Left lobe of liver (tissue), 2 donors: ENCODE measurements around the gene CBFA2T2. TPM values are rescaled to one million over a fixed set of nuclear protein-coding genes. Genes with fewer than 3 reads are reported as not detected.
"Not testable (repeated sequence)": the region's sequence is repeated elsewhere in the genome, so short reads cannot be mapped to it uniquely, and the experiment has no call there.

Source experiments
- ATAC-seq: fragments of 200-7000 bp; cut with Tn5 transposase; one replicate; pipeline ENCODE4 v1.9.1; 2020; ENCODE audit warnings: mild to moderate bottlenecking, moderate library complexity
- DNase-seq: peaks from one replicate; pipeline ENCODE4 v3.0.0-alpha.2; 2020; ENCODE audit warnings: low spot score
- total RNA-seq: library from RNA; stranded (reverse); gene quantifications from one replicate; pipeline ENCODE4 v1.2.1, GENCODE V29; 2021
- donor health status: DM: no; HTN: no; CAD: no; lungs with moderate emphysema.
- donor health status: DM: no; HTN: yes; CAD: no.

Gene CBFA2T2
- total RNA-seq, 1 donor from 2014 or later, result 5.7 TPM

DNA sequence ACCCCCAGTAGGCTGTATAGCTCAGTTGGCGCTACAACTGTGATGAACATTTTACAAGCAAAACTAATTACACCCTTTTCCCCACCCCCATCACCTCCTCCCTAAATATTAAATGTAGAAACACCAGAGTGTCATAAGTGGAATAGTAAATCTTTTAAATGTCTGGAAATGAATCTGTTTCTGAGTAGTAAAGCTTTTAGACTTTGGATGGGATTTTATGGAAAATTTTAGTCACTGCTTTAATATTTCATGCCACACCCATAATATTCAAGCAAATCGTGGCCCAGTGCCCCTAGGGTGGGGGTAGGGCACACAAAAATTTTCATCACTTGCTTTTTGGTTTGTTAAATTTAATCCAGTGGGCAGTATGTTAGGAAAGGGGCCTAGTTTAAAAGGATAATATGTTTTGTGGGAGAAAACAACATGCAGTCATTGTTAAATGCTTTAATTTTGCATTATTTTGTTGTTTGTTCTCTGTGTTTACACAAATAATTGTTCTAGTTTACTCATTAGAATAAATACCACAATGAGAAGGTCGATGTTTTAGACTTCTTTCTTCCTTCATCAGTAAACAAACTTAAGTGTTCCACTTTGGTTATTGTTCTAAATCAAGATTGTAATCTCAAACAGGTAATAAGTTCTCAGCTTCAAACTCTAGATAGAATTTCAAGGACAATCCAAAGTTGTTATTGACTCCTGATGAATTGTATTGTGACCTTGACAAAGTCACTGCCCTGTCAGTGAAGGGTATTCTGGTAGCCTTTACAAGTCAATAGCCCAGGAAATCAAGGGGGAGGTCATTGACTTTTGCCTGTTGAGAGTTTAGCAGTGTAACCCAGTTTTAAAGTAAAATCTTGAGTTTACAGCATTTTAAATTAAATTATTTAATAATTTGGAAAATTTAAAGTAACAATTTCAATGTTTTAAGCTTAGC lies 79.2 kb downstream of the CBFA2T2 start:
- no peak for DNase-seq
- ATAC-seq, result peak; percentile 68

DNA sequence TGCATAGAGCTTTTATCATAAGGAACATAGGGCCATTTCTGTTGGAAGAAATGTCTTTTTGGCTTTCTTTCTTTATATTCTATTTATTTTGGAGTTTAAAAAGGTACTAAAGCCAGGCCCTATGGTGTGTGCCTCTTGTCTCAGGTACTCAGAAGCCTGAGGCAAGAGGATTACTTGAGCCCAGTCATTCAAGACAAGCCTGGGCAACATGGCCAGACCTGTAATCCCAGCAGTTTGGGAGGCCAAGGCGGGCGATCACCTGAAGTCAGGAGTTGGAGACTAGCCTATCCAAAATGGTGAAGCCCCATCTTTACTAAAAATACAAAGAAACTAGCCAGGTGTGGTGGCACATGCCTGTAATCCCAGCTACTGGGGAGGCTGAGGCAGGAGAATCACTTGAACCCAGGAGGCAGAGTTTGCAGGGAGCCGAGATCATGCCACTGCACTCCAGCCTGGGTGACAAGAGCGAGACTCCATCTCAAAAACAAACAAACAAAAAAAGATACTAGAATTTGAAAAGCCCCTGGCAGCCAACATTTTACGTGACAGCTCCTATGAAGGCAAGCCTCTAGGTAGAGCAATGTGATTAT lies 80.0 kb downstream of the CBFA2T2 start:
- ATAC-seq, result no peak

GRCh38 chr20:33570743-33571142 lies 80.8 kb downstream of the CBFA2T2 start:
- ATAC-seq, result no peak

More for the DNA sequence above, 80.0 kb downstream of the CBFA2T2 start:
- no peak for DNase-seq

DNA sequence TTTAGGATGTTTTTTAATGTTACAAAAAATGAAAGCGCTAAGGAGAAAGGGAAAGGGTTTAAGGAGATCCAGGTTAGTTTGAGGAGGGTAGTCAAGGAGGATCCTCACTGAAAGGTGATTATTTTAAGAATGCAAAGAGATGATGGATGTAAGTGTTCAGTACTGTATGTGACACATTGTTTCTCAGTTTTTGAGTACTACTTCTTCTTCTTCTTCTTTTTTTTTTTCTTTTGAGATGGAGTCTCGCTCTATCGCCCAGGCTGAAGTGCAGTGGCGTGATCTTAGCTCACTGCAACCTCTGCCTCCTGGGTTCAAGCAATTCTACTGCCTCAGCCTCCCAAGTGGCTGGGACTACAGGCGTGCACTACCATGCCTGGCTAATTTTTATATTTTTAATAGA lies 83.4 kb downstream of the CBFA2T2 start:
- DNase-seq, ATAC-seq: not testable (repeated sequence)

More at GRCh38 chr20:33570743-33571142, 80.8 kb downstream of the CBFA2T2 start:
- DNase-seq, result no peak

GRCh38 chr20:33575282-33575681 lies 85.4 kb downstream of the CBFA2T2 start:
- DNase-seq, result no peak
- no peak for ATAC-seq

- ATAC-seq (no peak), DNase-seq (no peak)
These were observed 86.7 kb downstream of the CBFA2T2 start for GRCh38 chr20:33576432-33577125.

DNA sequence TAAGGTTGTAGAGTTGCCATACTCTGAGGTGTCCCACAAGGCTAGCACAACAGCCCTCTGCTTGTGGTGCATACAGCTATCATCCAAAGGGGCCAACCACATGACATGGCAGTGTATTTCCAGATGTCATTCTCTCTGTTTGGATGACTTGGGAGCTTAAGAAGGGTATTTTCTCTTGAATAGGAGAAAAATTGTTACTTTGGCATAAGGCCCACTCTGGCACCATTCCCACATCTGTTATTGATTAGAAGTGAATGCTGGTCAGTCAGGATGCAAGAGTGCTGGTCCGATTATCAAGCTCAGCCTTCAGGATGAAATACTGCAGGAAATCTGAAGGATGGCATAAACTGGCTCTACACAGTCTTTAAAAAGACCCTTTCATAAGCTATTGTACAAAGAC lies 88.6 kb downstream of the CBFA2T2 start:
- DNase-seq (no peak), ATAC-seq (no peak)

GRCh38 chr20:33583143-33583542 lies 93.2 kb downstream of the CBFA2T2 start:
- DNase-seq (no peak), ATAC-seq (no peak)

GRCh38 chr20:33584976-33585375 lies 95.1 kb downstream of the CBFA2T2 start:
- DNase-seq, result no peak
- no peak for ATAC-seq

DNA sequence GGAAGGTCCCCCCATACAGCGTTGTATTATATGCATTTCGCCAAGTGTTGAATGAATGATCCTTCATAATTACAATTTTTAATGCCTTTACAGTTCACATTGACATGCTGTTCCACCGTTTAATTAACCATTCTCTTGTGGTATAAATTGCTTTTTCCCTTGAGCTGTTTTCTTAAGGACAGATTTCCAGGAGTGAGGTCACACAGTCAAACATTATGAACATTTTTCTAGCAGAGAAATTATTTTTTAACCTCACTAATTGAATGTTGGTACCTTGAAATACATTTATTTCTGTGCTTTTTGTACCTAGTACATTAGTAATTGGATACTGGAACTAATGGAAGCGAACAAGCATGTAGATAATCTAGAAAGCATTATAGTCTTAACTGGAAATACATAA lies 95.5 kb downstream of the CBFA2T2 start:
- ATAC-seq (no peak), DNase-seq (no peak)

DNA sequence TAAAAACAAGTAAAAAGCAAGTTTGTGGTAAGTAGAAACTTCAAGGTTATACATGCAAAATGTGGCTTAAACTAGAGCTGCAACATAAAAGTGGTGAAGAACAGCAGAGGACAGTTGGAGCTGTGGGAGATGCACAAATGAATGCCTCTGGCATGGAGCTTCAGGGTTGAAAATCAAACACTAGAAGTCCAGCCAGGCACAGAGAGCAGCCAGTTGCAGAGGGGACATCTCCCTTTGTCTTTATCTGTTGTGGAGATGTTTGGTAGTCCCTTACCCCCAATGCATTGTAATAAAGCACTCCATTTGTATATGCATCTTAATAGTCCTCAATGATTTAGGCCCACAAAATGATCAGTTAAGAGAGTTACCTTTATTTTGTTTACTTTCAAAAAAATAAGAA lies 99.2 kb downstream of the CBFA2T2 start:
- no peak for DNase-seq
- ATAC-seq, result peak; percentile 31

DNA sequence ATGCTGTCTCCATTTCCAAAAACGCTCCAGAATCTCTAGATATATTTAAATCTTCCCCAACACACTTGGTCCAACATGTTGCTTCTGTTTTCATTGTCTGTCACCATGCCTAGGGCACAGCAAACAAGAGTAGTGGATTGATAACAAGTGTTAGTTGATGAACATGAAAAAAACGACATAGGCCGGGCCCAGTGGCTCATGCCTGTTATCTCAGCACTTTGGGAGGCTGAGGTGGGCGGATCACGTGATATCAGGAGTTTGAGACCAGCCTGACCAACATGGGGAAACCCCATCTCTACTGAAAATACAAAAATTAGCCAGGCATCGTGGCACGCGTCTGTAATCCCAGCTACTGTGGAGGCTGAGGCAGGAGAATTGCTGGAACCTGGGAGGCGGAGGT lies 102.0 kb downstream of the CBFA2T2 start:
- not testable (repeated sequence) for DNase-seq, ATAC-seq

DNA sequence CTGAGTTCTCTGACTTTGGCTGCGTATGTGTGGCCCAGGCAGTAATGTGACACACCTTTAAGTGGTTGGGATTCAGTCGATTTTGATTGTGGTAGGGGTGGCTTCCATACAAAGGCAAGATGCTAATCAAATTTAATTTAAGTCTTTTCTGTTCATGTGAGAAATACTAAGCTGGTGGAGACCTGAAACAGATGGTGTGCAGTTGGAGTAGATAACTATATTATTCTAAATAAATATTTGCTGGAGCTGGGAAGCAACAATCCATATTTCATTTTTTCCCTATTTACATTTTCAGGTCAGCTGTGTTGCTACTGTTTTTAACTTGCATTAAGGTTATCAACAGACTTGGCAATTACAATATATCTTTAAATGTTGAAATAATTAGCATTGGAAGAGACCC lies 104.8 kb downstream of the CBFA2T2 start:
- DNase-seq (no peak), ATAC-seq (no peak)

DNA sequence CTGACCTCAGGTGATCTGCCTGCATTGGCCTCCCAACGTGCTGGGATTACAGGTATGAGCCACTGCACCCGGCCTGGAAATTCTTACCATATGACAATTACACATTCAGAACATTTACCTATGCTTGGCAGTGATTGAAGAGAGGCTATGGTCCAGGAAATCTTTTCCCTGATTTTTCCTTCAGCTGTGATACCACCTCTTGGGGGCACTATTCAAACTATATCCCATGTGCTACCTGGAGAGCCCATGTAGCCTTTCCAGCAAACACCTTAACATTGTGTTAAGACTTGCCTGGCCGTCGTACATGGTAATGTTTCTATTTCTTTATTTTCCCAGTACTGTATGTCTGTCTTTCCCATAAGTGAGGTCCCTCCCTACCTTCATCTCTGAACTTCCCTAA lies 110.5 kb downstream of the CBFA2T2 start:
- DNase-seq, result no peak

GRCh38 chr20:33600981-33601380 lies 111.1 kb downstream of the CBFA2T2 start:
- ATAC-seq (no peak), DNase-seq (no peak)

More for the DNA sequence above, 110.5 kb downstream of the CBFA2T2 start:
- no peak for ATAC-seq

DNA sequence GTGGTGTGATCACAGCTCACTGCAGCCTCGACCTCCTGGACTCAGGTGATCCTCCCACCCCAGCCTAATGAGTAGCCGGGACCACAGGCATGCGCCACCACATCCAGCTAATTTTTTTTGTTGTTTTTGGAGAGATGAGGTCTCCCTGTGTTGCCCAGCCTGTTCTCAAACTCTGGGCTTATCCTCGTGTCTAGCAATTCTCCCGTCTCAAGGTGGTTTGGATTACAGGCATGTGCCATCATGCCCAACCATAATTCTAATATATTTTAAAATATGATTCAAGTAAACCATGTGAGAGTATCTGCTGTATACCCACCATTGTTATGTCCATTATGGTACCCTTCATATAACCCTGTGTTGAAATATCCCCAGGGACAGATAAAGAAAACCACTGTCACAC lies 112.0 kb downstream of the CBFA2T2 start:
- DNase-seq, result no peak
- no peak for ATAC-seq

GRCh38 chr20:33602826-33603590 lies 113.1 kb downstream of the CBFA2T2 start:
- DNase-seq (no peak), ATAC-seq (no peak)

- ATAC-seq, result peak; percentile 95
- DNase-seq, result peak; percentile 49
These were observed 114.4 kb downstream of the CBFA2T2 start for GRCh38 chr20:33604084-33604990.

GRCh38 chr20:33604991-33605370 lies 115.1 kb downstream of the CBFA2T2 start:
- ATAC-seq, result no peak

More at GRCh38 chr20:33604991-33605370, 115.1 kb downstream of the CBFA2T2 start:
- no peak for DNase-seq
